ENCODE data around the gene BIN1. TPM values are rescaled to one million over a fixed set of nuclear protein-coding genes. Genes with fewer than 3 reads are reported as not detected.

The BIN1 gene
- total RNA-seq, 1 donor from 2014 or later: 45.2 TPM

DNA sequence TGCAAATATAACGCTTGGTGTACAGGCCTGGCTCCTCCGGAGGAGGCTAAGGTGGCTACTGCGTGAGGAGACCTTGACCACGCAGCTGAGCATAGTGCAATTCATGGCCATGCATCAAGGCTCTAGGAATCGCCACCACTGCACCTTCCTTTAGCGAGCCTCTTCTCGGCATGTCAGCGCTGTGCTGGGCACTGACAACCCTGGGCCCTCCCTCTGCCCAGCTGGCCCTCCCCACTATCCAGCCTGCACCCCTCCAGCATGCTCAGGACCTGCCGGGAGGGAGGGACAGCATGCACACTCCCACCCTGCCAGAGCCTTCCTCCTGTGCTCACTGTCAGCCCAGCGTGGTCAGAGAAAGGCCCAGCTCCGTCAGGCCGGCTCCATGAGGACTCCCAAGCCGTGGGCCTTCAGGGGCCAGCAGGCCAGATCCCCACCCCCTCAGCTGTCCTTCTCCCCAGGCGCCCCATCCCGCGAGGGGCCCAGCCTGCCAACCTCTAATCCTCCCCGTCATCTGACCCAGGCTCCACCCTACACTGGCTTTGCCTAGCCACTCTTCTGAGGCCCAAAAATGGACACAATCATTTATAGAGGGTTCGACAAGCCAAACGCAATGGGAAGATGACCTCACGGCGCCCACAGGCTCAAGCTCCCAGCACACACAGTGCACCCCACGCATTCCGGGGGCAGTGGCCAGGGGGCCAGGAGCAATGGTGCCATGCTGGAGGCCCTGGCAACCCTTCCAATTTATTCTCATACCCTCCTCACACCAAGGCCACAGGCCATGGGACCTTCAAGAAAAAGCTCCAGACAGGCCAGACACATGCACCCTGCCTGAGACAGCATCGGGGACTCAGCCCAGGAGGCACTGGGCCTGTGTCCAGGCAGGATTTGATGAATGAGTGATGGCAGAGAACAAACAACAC, 3.5 kb downstream of the BIN1 start:
- DNase-seq: peak; percentile 55

DNA sequence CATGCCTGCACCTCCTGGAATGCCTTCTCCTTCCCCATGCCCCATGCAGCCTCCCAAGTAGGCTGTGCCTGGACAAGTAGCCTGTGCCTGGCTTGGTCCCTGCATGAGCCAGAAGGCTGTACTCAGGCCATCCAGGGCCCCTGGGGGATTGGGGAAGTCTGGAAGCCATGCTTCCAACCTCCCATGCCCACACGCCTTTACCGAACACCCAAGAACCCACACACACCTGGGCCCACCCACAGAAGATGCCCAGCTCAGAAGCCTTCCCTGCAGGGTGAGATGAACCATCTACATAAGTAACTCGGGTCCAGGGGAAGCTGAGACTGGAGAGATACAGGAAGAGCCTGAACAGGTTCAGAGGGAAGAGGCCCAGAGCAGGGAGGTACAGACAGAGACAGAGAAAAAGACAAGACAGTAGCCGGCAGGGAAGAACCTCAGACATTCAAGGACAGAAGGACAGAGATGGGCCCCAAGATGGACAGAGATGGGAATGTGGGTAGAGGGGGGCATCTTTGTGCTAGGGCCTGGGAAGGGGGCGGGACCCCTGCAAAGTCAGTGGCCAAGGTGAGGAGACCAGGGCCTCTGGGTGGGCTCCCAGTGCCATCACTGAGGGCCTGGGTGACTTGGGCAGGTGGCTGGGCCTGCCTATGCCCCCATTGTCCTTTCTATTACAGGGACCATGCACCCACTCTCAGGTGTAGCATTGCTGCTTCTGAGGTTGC, 4.3 kb downstream of the BIN1 start:
- DNase-seq: no peak

DNA sequence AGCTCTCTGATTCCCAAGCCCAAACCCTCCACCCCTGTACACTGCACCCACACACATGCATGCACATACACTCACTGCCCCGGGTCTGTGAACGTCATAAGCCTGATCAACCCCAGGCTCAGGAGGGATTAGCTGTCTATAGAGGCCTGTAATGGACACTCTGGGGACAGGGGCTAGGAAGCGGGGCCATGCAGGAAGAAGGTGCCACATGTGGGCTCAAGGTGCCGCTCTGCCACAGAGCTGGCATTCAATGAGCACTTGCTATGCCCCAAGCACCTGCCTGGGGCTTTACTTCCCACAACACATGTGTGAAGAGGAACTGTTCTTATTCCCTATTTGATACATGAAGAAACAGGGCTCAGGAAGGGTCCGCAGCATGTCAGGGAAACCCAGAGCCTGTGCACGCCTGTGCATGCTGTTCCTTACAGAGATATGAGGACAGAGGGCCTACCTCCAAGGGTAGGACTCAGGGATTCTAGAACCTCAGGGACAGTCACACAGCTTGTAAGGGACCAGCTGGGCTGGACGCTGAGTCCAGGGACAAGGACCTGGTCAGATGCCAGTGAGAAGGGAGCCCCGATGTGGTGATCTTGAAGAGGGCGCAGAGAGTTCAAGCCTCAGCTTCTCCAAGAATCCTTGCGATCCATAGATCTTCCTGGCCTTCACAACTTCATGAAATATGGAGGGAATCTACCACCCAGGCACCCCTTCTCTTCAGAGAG, 5.0 kb downstream of the BIN1 start:
- no peak for DNase-seq

DNA sequence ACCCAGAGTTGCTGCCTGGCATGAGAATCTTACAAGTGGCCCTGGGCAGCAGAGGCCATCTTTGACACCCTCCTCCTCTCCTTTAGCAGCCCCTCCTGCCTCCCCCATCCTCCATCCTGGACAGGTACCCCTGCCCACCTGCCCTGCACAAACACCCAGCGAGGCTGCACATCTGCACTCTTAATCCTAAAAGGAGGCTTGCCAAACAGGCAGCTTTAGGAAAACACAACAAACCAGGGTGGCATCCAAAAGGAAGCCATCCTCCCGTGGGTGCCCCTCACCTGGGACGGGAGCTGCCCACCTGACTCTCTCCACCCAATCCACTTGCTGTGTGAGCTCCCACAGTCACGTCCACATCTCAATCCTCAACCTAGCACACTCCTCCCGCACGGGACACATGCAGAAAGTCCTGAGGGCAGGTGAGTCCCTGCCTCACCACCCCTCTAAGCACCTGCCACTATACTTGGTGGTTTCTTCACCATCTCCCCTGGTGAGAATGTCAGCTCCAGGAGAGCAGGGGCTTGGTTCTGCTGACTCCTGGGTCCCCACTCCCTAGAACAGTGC, 5.8 kb downstream of the BIN1 start:
- no peak for DNase-seq

DNA sequence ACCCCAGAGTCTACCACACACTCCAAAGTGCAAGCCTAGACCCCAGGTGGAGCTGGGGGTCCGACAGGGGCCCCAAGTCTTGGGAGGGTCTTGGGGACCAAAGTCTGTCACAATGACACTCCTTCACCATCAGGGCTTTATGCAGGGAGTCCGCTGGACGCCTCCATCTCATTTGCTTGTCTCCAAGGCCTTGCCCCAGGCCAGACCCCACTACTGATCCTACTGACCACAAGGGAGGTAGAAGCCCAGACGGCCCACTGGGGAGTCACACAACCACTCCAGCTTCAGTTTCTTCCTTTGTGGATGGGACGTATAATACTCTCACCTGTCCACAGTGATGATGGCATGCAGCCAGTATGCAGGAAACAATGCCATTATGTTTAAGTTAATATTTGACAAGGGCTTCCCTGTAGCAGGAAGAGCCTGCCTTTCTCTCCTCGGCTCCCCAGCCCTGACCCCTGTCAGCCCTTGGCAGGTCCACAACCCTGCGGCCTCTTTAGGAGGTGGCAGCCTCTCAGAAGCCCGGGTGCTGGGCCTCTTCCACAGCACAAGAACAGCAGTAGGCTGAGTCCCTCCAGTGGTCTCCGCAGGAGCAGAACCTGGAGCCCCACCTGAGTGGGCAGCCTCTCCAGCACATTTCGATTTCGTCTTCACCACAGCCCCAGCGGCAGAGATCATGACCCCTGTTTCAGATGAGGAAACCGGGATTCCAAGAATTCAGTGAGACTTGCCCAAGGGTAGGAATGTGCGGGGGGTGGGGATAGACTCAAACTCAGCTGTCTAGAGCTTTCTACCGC, 6.5 kb downstream of the BIN1 start:
- no peak for DNase-seq

DNA sequence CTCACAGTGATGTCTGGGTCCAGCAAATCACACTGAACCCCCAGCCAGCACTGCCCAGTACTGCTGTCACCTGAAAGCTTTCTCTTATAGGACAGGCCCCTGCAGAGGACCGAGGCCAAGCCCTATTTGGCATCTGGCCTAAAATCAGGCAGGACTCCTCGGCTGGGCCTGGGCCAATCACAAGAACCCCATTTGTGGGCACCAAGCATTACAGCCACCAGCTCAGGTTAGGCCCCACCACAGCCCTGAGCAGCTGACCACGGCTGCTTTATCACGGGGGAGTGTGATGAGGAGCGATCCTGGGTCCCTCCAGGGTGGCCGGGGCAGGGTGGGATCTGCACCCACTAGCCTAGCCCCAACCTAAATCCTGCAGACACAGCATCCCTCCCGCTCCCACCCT, 8.2 kb downstream of the BIN1 start:
- no peak for DNase-seq

DNA sequence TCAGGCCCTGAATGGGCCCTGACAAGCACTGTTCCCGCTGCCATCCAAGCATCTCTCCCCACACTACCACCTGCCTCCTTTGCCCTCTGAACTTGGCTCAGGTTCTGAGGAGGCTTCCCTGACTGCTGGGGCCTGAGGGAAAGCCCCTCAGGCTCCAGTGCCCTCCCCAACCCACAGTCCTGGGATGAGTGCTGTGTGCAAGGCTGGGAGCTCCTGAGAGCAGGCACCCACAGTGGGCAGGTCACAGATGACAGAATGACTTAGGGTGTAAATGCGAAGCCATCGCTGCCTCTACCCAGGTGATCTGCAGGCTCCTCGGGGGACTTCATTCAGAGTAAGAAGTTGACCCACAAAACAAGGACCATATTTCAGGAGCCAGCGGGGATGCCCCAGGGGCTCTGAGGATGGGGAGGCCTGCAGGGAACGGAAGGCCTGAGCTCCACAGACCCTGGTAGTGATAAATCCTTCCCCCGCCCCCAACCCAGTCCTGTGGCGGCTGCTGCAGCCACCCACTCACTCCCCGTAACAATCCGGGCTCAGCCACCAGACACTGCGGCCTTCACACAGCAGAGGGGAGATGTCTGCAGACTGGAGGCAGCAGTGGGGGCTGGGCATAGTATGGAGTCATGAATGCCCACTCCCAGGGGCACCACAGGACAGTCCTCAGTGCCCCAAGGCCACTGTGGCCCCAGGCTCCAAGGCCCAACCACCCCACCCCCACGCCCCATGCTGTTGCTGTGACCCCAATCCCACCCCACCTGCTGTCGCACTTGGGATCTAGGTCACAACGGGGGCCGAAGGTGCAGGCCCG, 8.9 kb downstream of the BIN1 start:
- no peak for DNase-seq

DNA sequence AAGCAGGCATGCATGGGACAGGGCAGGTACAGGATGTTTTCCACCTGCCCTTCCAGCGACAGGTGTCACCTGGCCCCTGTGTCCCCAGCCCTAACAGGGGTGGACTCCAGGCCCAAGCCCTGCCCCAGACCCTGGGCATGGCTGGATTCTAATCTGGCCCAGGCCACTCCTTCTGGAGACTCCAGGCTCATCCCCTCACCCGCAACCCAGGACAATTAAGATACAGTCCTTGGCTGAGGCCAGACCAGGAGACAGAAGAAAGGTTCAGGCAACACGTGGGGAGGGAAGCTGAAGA, 9.5 kb downstream of the BIN1 start:
- DNase-seq: no peak

DNA sequence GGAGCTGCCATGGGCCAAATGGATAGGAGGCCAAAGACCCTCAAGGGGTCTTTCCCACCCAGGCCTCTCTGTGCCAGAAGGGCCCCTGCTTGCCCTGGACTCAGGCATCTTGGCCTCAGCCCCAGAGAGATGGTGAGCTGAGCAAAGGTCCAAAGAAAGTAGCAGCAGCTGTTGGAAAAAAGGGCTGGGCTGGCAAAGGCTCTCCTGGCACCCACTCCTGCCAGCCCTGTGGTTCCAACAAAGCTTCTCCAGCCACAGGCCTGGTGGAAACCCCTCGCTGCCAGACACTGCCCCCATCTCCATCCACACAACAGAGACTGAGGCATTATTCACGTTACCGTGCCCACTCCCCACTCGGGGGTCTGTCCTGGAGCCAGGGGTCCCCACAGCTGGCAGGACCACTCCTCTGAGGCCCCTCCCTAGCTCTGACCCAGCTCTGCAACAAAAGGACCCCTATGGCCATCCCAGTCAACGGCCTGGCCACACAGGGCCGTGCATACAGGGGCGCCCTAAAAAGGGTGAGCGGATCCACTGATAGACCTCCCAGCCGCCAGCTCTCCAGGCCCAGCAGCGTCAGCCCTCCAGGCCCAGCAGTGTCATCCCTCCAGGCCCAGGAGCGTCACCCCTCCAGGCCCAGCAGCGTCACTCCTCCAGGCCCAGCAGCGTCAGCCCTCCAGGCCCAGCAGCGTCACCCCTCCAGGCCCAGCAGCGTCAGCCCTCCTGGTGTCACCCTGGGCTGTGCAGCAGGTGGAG, 10.1 kb downstream of the BIN1 start:
- no peak for DNase-seq

DNA sequence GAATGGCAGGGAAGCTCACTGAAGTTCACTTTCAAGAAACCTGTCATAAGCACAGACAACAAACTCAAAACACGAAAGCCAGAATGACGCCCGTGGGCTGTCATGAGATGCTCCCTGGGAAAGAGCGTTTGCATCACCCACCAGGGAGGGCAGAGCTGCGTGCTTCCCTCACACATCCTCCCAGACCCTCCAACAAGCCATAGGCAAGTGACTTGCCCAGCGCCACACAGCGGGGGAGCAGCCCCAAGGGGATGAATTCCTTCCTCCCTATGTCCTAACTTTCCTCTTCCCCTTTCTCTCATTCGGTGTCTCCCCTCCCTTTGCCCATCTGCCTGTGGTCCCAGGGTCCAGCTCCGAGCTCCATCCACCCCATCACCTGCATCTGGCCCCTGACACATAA, 10.7 kb downstream of the BIN1 start:
- DNase-seq: no peak

DNA sequence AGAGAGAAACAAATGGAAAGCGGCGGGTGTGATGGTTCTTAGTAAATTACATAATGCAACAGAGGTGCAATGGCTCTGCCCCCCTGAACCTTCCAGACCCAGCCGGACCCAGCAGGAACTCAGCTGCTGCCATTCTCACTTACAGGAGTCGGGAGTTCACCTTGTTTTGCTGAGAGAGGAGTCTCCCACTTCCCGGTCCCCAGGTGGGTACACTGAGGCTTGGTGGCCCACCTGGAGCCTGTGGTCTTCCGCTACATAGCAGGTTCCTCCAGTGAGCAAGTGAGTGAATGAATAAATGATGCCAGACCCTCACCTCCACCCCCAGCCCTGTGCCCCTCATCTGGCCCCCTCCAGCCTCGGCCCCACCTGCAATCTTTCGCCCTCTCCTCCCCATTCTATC, 11.2 kb downstream of the BIN1 start:
- no peak for DNase-seq

DNA sequence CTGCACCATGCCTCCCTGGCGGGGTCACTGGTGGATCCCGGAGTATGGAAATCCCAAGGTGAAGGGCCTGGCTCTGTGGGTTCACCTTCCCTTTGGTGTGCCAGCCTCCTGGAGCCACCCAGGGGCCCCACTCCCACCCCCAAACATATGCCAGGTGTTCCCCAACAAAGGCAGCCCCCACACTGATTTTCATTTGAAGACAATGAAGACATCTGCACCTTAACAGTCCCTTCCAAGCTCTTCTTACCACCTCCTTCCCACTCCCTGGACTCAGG, 11.7 kb downstream of the BIN1 start:
- no peak for DNase-seq

DNA sequence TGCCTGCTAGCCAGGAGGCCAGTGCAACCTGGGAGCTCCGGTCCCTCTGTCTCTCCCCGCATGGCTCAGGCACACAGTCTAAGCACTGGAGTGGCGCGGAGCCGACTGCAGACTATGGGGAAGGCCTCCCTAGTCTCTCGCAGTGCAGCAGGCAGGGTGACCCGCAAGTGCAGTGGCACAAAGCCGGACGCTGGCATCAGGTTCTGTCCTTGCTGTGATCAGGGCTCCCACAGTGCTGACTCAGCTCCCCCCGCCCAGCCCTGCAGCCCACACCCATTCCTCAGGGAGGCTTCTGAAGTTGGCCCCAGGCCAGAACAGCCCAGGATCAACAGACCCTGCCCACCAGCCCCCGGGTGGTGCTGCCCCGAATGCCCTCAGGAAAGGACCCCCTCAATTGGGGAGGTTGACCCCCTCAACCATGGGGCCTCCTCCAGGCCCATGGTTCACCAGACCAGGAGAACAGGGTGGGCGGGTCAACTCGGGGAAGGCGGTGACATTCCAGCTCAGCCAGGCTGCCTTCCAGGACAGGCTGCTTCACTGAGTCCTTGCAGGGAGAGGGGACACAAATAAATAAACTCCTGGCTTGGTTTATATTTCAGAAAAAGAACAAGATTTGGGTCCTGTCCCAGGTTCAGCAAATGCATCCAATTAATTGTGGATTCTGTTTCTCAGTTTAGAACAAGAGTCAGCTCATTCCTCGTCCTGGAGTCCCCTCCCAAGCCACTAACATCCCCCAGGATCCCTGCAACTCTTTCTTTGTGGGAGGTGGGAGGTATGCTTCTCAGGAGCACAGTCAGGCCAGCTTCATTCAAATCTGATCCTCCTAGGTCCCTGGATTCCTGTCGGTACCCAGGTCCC, 12.2 kb downstream of the BIN1 start:
- DNase-seq: no peak

DNA sequence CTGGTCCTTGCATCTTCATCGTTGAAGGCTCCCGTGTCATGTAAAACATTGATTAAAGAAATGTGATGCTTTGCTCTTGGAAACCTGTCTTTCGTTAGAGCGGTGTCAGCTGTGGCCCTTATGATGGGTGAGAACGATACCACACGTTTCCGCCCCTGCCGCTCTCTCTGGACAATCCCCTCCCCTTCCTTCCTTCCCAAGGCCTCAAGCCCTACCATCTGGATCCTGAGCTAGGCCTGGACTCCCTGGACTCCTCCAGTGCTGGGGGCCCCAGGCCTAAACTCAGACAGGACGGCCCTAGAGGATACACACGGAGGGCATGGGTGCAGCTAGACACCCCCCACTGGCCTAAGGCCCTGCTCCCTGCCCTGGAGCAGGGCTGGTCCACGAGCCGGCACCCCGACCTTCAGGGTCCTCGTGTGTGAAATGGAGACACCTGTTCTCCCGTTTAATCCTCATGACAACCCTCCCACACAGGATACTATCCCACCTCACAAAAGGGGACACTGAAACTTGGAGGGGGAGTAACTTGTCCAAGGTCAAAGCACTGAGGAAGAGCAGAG, 13.2 kb downstream of the BIN1 start:
- DNase-seq: no peak

DNA sequence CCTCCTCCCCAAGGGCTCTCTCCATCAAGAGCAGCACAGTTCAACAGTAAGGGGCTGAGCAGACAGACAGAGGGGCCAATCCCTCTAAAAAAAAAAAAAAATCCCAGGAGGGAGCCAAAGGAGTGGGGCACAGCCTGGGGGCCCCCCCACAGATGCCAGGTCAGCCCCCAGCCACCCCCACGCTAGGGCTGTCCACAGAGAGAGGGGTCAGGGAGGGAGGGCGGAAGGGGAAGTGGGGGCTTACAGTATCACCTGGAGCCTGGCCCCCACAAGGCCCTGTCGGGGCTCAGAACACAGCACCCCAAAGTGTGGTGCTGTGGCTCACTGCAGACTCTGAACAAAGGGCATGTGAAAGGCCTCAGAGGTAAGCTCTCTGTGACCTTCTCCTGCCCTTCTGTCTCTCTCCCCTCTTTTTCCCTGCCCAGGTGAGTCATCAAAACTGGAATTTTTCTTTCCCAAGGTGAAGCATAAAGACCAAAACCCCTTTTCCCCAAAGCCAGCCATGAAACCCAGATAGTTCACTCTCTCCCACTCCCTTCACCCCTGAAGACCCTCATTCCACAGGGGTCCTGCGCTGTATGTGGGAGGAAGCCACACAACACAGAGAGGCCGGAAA, 13.9 kb downstream of the BIN1 start:
- no peak for DNase-seq

DNA sequence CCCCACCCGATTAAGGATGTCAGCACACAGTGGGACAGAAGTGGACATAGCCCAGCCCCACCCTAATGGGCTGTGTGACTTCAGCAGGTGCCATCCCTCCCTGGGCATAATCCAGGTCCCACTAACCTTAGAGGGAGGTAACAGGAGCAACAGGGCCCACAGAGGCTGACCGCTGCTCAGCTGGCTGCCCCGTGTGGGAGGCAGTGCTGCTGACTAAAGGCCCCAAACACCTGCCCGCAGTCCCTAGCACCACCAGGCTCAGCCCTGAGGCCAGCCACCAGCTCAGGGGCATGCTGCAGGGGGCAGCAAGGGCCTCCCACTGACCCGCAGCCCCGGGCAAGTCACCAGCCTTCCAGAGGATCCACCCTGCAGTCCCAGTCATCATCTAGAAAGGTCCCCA, 14.6 kb downstream of the BIN1 start:
- DNase-seq: no peak

DNA sequence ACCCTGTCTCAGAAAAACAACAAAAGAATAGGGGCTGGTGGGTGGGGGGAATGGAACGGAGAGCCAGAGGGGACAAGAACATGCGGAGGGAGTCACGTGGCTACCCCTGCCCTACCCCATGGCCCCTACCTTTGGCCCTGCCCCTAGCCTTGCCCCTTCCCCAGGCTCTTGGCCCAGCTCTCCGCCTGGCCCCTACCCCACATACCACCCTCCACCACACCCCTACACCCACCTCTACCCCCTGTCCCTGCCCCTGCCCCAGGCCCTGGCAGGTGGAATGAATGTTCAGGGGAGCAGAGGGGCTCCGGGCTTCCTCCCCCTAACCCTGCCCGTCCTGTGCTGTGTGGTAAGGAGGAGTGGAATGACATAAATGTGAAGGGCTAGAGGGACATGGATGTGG, 15.1 kb downstream of the BIN1 start:
- DNase-seq: no peak

DNA sequence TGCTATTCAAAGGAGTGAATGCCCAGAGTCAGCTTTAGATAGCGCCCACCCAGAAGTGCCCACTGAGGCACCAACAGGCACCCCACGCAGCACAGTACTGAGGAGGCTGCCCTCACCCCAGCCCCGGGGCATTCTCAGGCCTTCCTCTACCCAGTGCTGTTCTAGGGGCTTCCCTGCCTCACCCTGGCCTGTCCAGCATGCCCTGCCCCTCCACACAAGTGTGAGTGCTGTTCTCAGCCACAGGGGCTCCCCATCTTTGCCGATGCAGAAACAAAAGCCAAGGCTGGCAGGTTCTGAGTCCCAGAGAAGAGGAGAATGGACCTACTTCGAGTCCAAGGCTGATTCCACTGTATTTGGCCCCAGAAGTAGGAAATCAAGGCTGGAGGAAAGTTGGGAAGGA, 15.8 kb downstream of the BIN1 start:
- no peak for DNase-seq

All from occipital lobe (tissue), 2 donors.